Heart right ventricle (tissue), 16 donors: Measurements from ENCODE around the gene ITGA7. TPM values are rescaled to one million over a fixed set of nuclear protein-coding genes. Genes with fewer than 3 reads are reported as not detected.
A peak's percentile ranks its signal among the peaks of the same experiment; 100 is the strongest.

Source experiments
- ATAC-seq, 8 donors: fragments of 200-7000 bp; cut with Tn5 transposase; one replicate each; pipeline ENCODE4 v1.9.1; 2020; ENCODE audit warnings: mild to moderate bottlenecking in 8 of 8, moderate library complexity in 8 of 8, moderate number of reproducible peaks in 1 of 8
- DNase-seq, 2 donors: peaks; one replicate each; pipeline ENCODE4 v3.0.0-alpha.2; 2020
- H3K27ac ChIP-seq, 10 donors: fragments of 200-600 bp; sonication (generic) in 2 of 10; one replicate each; pipeline versions ENCODE4 v1.5.0 to v1.8.0; 2020 to 2022; ENCODE audit warnings: mild to moderate bottlenecking in 3 of 10
- H3K27me3 ChIP-seq, 7 donors: fragments of 200-600 bp; one replicate each; pipeline ENCODE4 v1.8.0; 2021 to 2022; ENCODE audit warnings: mild to moderate bottlenecking in 2 of 7
- H3K36me3 ChIP-seq, 9 donors: fragments of 200-600 bp; sonication (generic) in 1 of 9; one replicate each; pipeline versions ENCODE4 v1.5.0 to v1.8.0; 2020 to 2022; ENCODE audit warnings: mild to moderate bottlenecking in 2 of 9
- H3K4me1 ChIP-seq, 9 donors: fragments of 200-600 bp; sonication (generic) in 1 of 9; one replicate each; pipeline versions ENCODE4 v1.5.0 to v1.8.0; 2020 to 2022; ENCODE audit warnings: mild to moderate bottlenecking in 4 of 9
- H3K4me3 ChIP-seq, 10 donors: fragments of 200-600 bp; sonication (generic) in 2 of 10; one replicate each; pipeline versions ENCODE4 v1.5.0 to v1.8.0; 2020 to 2022; ENCODE audit warnings: mild to moderate bottlenecking in 7 of 10, moderate library complexity in 2 of 10
- H3K9me3 ChIP-seq, 11 donors: fragments of 200-600 bp in 10 of 11; sonication (generic) in 2 of 11; one replicate each; pipeline versions ENCODE4 v1.5.0 to v1.8.0; 2013 to 2022; ENCODE audit warnings: mild to moderate bottlenecking in 2 of 11, control low read depth in 1 of 11, moderate library complexity in 1 of 11
- CTCF ChIP-seq, 9 donors: fragments of 200-600 bp; sonication (generic) in 2 of 9; IDR thresholded peaks; one replicate each; pipeline versions ENCODE4 v1.5.0 to v1.8.0; 2021 to 2022; ENCODE audit warnings: antibody characterized with exemption in 9 of 9, mild to moderate bottlenecking in 5 of 9, moderate library complexity in 1 of 9
- WGBS, 2 donors: extraction: QIAGEN DNeasy Blood & Tissue Kit; methylation state at CpG; one replicate each; pipeline ENCODE4 v1.1.7; 2013; ENCODE audit warnings: inconsistent platforms in 1 of 2; 5-methylcytosine and 5-hydroxymethylcytosine counted together
- intact Hi-C, 10 donors: fragments of 100-400 bp; cut with DNase I; formaldehyde crosslinking; loops; one replicate each; pipeline versions ENCODE4 v1.11.1 to v1.14.2; 2022
- long read RNA-seq, 3 donors: library from polyadenylated mRNA; unstranded; transcript quantifications; one replicate each; pipeline ENCODE4 v2.0.0, GENCODE V29; 2020 to 2021
- polyA plus RNA-seq, 2 donors: library from polyadenylated mRNA; stranded (reverse); fragments of 200-250 nt; gene quantifications; one replicate each; pipeline ENCODE4 v1.2.3, GENCODE V29; 2013
- total RNA-seq, 10 donors: library from RNA; stranded (reverse); fragmentation: NEBNext Ultra II Directional in 3 of 10; extraction: Animal tissue kit (Norgen Biotek cat#: 25700) in 3 of 10; gene quantifications; one replicate each; pipeline versions ENCODE4 v1.2.1 to v1.2.4, GENCODE V29; 2021 to 2023
- donor health status: Arrhythmogenic right ventricular cardiomyopathy.
- donor health status: ischemic (EF 13 %, LVEDD 7.1; RV severe dilation, severe dysfunction).
- donor health status: healthy with polysubstance abuse.
- donor health status: DM: no; HTN: yes; CAD: no.
- donor health status: DM: no; HTN: no; CAD: no.
- donor health status: ischemic (EF 25% LVEDD 6.9; RV normal size, moderate dysfunction).
- donor health status: ischemic (EF 25% LVEDD 5.7; RV mildly dilated, moderate dysfunction).
- donor health status: healthy.
- donor health status: DM: yes; HTN: yes; CAD: no.
- donor health status: Ischemic cardiomyopathy.
- donor health status: ischemic (EF 35%, LVEDD 5.7; RV mildly dilated, moderate dysfunction).
- donor health status: nonischemic (EF 11% LVEDD 7.7; RV severe dilation, severe dysfunction).
- donor health status: DM: yes; HTN: yes; CAD: no.
- donor health status: PGD.
- donor health status: ischemic (EF 29% LVEDD 5.4; RV normal size, mild dysfunction).
- donor health status: nonischemic (EF 23%, LVEDD 6.1; RV moderate dilation, normal function).

ITGA7 gene
- total RNA-seq (100 to 1,000 TPM; 422 to 750 (median 538) TPM), polyA plus RNA-seq (100 to 1,000 TPM; 247 to 481 TPM)
- long read RNA-seq, donor 1, full-length matches to known transcripts = 87 of 889 reads
- long read RNA-seq, donor 1, partial matches to known transcripts = 684 of 889 reads
- long read RNA-seq, donor 1, other reads (novel, unspliced or antisense) = 118 of 889 reads
- long read RNA-seq, donor 2, full-length matches to known transcripts = 107 of 990 reads
- long read RNA-seq, donor 2, partial matches to known transcripts = 725 of 990 reads
- long read RNA-seq, donor 2, other reads (novel, unspliced or antisense) = 158 of 990 reads
- long read RNA-seq, donor 3, full-length matches to known transcripts = 35 of 978 reads
- long read RNA-seq, donor 3, partial matches to known transcripts = 750 of 978 reads
- long read RNA-seq, donor 3, other reads (novel, unspliced or antisense) = 193 of 978 reads

GRCh38 chr12:55707841-55708694 is at the start of gene ITGA7:
Gene ITGA7, minus strand, starts transcription at chr12:55707904. Its CDS starts 222 bp downstream, at chr12:55707682.
- 0 to 1% methylated on average over 37 to 39 of the region's 39 CpGs for WGBS, 2 donors
- Histone ChIP-seq H3K36me3 (no peaks in the 10 kb centered on the region), H3K27me3 (peaks cover 0 to 20% (median 0%) of the 10 kb centered on the region in 7 donors), H3K27ac (peak within 1 kb of the TSS; percentile 69 to 98 (median 89)), H3K9me3 (no peaks in the 10 kb centered on the region), H3K4me3 (peak within 1 kb of the TSS; percentile 41 to 87 (median 72)), H3K4me1 (peaks cover 0 to 60% (median 37%) of the 10 kb centered on the region in 9 donors)
- ATAC-seq (peak; percentile 43 to 73 (median 56)), DNase-seq (peak; percentile 82 to 87)
- intact Hi-C loops = loop anchor here in 1 of 10 donors (2.0 kb wide), 1 partner anchor 21 kb away; the partner anchor contains the start of gene CD63
- TF ChIP-seq CTCF (IDR thresholded peaks at IDR 0.05) = no peak

- no peaks in the 10 kb centered on the region for H3K27me3 ChIP-seq
- no peaks in the 10 kb centered on the region for H3K9me3 ChIP-seq
- H3K36me3 ChIP-seq = peaks cover 7 to 99% (median 71%) of the 10 kb centered on the region in 9 donors
- intact Hi-C loops = no loop called here
- ATAC-seq (no peak), DNase-seq (no peak)
- no peak for TF ChIP-seq CTCF (IDR thresholded peaks at IDR 0.05)
- no peak overlapping the region for H3K4me3 ChIP-seq
- 52 to 60% methylated on average over 2 of the region's 2 CpGs for WGBS, 2 donors
- peaks cover 0 to 5% (median 0%) of the 10 kb centered on the region in 9 donors for H3K4me1 ChIP-seq
- peak overlapping the region in 1 of 10 donors; percentile 7 for H3K27ac ChIP-seq
These were observed 47.5 kb upstream of the ITGA7 start for GRCh38 chr12:55755246-55755645.

GRCh38 chr12:55748230-55748993 is 40.7 kb upstream of the ITGA7 start:
- Histone ChIP-seq H3K36me3 (peaks cover 0 to 40% (median 16%) of the 10 kb centered on the region in 9 donors), H3K4me1 (peaks cover 0 to 54% (median 34%) of the 10 kb centered on the region in 9 donors), H3K9me3 (no peaks in the 10 kb centered on the region), H3K27ac (peak overlapping the region in 3 of 10 donors; percentile 1 to 64 (median 49)), H3K27me3 (peaks cover 0 to 10% (median 0%) of the 10 kb centered on the region in 7 donors), H3K4me3 (no peak overlapping the region)
- no peak for TF ChIP-seq CTCF (IDR thresholded peaks at IDR 0.05)
- intact Hi-C loops = loop anchor here in 5 of 10 donors (5.0 to 10.0 kb wide), 5 partner anchors 46 to 366 kb away; partner anchors contain the start of genes DGKA (in 1 of the 5), ORMDL2 (in 1 of the 5), RPL41 (in 1 of the 5) and SARNP (in 1 of the 5)
- WGBS, 2 donors = 92% methylated on average over 18 of the region's 18 CpGs
- ATAC-seq = no peak
- no peak for DNase-seq
